ENCODE data around the gene SLC38A4.

Gene SLC38A4

GRCh38 chr12:46804054-46804453 lies 21.7 kb downstream of the SLC38A4 start:
- no peaks in the 10 kb centered on the region for H4K20me1 ChIP-seq (ENCODE audit: insufficient read depth, low read length)
- H2AFZ ChIP-seq (ENCODE audit: low read depth, low read length): no peak overlapping the region
- H3K79me2 ChIP-seq (ENCODE audit: low read length): no peaks in the 10 kb centered on the region
- H3K4me2 ChIP-seq (ENCODE audit: low read length): no peak overlapping the region
- no peak overlapping the region for H3K9ac ChIP-seq (ENCODE audit: low read length)
- H3K4me1 ChIP-seq (ENCODE audit: low read length): no peaks in the 10 kb centered on the region
- H3K27ac ChIP-seq (ENCODE audit: low read length): no peak overlapping the region
- H3K27me3 ChIP-seq (ENCODE audit: low read depth, low read length): no peaks in the 10 kb centered on the region
- no peaks in the 10 kb centered on the region; the same call in 1 of the 2 replicates for H3K9me3 ChIP-seq (ENCODE audit: insufficient read depth, low read length)
- no peak for TF ChIP-seq CTCF (IDR thresholded peaks at IDR 0.05; ENCODE audit: low read depth, low read length)
- no peak for TF ChIP-seq EZH2phosphoT487 (IDR thresholded peaks at IDR 0.05; ENCODE audit: low read depth)
- H3K4me3 ChIP-seq (ENCODE audit: low read length): no peak overlapping the region
- no peaks in the 10 kb centered on the region for H3K36me3 ChIP-seq (replicated peaks; ENCODE audit: low read depth, low read length)

GRCh38 chr12:46803517-46803916 lies 22.3 kb downstream of the SLC38A4 start:
- Histone ChIP-seq H3K9me3 (ENCODE audit: insufficient read depth, low read length) (no peaks in the 10 kb centered on the region; the same call in 1 of the 2 replicates), H3K4me3 (ENCODE audit: low read length) (no peak overlapping the region), H3K27ac (ENCODE audit: low read length) (no peak overlapping the region), H4K20me1 (ENCODE audit: insufficient read depth, low read length) (no peaks in the 10 kb centered on the region), H3K36me3 (replicated peaks; ENCODE audit: low read depth, low read length) (no peaks in the 10 kb centered on the region), H3K4me2 (ENCODE audit: low read length) (no peak overlapping the region), H3K9ac (ENCODE audit: low read length) (no peak overlapping the region), H3K79me2 (ENCODE audit: low read length) (no peaks in the 10 kb centered on the region), H2AFZ (ENCODE audit: low read depth, low read length) (no peak overlapping the region), H3K4me1 (ENCODE audit: low read length) (no peaks in the 10 kb centered on the region), H3K27me3 (ENCODE audit: low read depth, low read length) (no peaks in the 10 kb centered on the region)
- TF ChIP-seq EZH2phosphoT487 (IDR thresholded peaks at IDR 0.05; ENCODE audit: low read depth): no peak
- TF ChIP-seq CTCF (IDR thresholded peaks at IDR 0.05; ENCODE audit: low read depth, low read length): no peak

- no peak overlapping the region for H3K27ac ChIP-seq (ENCODE audit: low read length)
- H3K27me3 ChIP-seq (ENCODE audit: low read depth, low read length): no peaks in the 10 kb centered on the region
- no peak overlapping the region for H3K9ac ChIP-seq (ENCODE audit: low read length)
- no peaks in the 10 kb centered on the region for H3K79me2 ChIP-seq (ENCODE audit: low read length)
- H3K9me3 ChIP-seq (ENCODE audit: insufficient read depth, low read length): no peaks in the 10 kb centered on the region; the same call in 1 of the 2 replicates
- H3K4me1 ChIP-seq (ENCODE audit: low read length): no peaks in the 10 kb centered on the region
- no peak for TF ChIP-seq EZH2phosphoT487 (IDR thresholded peaks at IDR 0.05; ENCODE audit: low read depth)
- no peak overlapping the region for H3K4me2 ChIP-seq (ENCODE audit: low read length)
- H2AFZ ChIP-seq (ENCODE audit: low read depth, low read length): no peak overlapping the region
- no peak overlapping the region for H3K4me3 ChIP-seq (ENCODE audit: low read length)
- H4K20me1 ChIP-seq (ENCODE audit: insufficient read depth, low read length): no peaks in the 10 kb centered on the region
- no peaks in the 10 kb centered on the region for H3K36me3 ChIP-seq (replicated peaks; ENCODE audit: low read depth, low read length)
Measured at GRCh38 chr12:46801293-46801692, 24.5 kb downstream of the SLC38A4 start.

GRCh38 chr12:46800160-46800559 lies 25.6 kb downstream of the SLC38A4 start:
- no peak overlapping the region for H3K4me3 ChIP-seq (ENCODE audit: low read length)
- H3K27me3 ChIP-seq (ENCODE audit: low read depth, low read length): no peaks in the 10 kb centered on the region
- no peaks in the 10 kb centered on the region; the same call in 1 of the 2 replicates for H3K9me3 ChIP-seq (ENCODE audit: insufficient read depth, low read length)
- H3K36me3 ChIP-seq (replicated peaks; ENCODE audit: low read depth, low read length): no peaks in the 10 kb centered on the region
- no peak overlapping the region for H3K4me2 ChIP-seq (ENCODE audit: low read length)
- TF ChIP-seq CTCF (IDR thresholded peaks at IDR 0.05; ENCODE audit: low read depth, low read length) (no peak), EZH2phosphoT487 (IDR thresholded peaks at IDR 0.05; ENCODE audit: low read depth) (no peak)
- peaks cover 5% of the 10 kb centered on the region for H3K4me1 ChIP-seq (ENCODE audit: low read length)
- no peak overlapping the region for H3K9ac ChIP-seq (ENCODE audit: low read length)
- H4K20me1 ChIP-seq (ENCODE audit: insufficient read depth, low read length): no peaks in the 10 kb centered on the region
- no peaks in the 10 kb centered on the region for H3K79me2 ChIP-seq (ENCODE audit: low read length)
- H3K27ac ChIP-seq (ENCODE audit: low read length): no peak overlapping the region
- H2AFZ ChIP-seq (ENCODE audit: low read depth, low read length): no peak overlapping the region

GRCh38 chr12:46798648-46799047 lies 27.1 kb downstream of the SLC38A4 start:
- H3K36me3 ChIP-seq (replicated peaks; ENCODE audit: low read depth, low read length): no peaks in the 10 kb centered on the region
- H3K79me2 ChIP-seq (ENCODE audit: low read length): no peaks in the 10 kb centered on the region
- H3K4me1 ChIP-seq (ENCODE audit: low read length): peaks cover 14% of the 10 kb centered on the region
- H3K9me3 ChIP-seq (ENCODE audit: insufficient read depth, low read length): peaks cover 11% of the 10 kb centered on the region
- no peak overlapping the region for H2AFZ ChIP-seq (ENCODE audit: low read depth, low read length)
- no peak for TF ChIP-seq EZH2phosphoT487 (IDR thresholded peaks at IDR 0.05; ENCODE audit: low read depth)
- TF ChIP-seq CTCF (IDR thresholded peaks at IDR 0.05; ENCODE audit: low read depth, low read length): no peak
- no peak overlapping the region for H3K4me2 ChIP-seq (ENCODE audit: low read length)
- H3K27ac ChIP-seq (ENCODE audit: low read length): no peak overlapping the region
- H3K9ac ChIP-seq (ENCODE audit: low read length): no peak overlapping the region
- no peaks in the 10 kb centered on the region for H3K27me3 ChIP-seq (ENCODE audit: low read depth, low read length)
- H3K4me3 ChIP-seq (ENCODE audit: low read length): no peak overlapping the region
- no peaks in the 10 kb centered on the region for H4K20me1 ChIP-seq (ENCODE audit: insufficient read depth, low read length)
